ENCODE data around the gene LILRB5.
"Not testable (repeated sequence)": the region's sequence is repeated elsewhere in the genome, so short reads cannot be mapped to it uniquely, and the experiment has no call there.

LILRB5 gene

DNA sequence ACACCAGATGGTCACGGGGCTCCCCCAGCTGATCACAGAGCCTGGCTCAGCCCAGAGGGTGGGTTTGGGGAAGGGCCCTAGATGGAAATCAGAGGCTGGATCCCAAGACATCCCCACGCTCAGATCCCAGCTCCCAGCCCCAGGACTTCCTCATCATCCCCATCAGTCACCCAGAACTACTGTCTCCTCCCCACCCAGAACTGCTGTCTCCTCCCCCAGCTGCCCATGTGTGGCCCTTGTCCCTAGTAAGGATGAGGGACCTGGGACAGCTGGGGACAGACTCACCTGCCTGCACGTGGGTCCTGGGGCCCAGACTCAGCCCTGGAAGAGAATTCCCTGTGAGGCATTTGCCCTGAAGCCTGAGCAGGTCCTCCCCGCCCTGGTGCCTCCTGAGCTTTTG is 14.8 kb downstream of the LILRB5 start:
- not testable (repeated sequence) for DNase-seq (ENCODE audit: low spot score)

DNA sequence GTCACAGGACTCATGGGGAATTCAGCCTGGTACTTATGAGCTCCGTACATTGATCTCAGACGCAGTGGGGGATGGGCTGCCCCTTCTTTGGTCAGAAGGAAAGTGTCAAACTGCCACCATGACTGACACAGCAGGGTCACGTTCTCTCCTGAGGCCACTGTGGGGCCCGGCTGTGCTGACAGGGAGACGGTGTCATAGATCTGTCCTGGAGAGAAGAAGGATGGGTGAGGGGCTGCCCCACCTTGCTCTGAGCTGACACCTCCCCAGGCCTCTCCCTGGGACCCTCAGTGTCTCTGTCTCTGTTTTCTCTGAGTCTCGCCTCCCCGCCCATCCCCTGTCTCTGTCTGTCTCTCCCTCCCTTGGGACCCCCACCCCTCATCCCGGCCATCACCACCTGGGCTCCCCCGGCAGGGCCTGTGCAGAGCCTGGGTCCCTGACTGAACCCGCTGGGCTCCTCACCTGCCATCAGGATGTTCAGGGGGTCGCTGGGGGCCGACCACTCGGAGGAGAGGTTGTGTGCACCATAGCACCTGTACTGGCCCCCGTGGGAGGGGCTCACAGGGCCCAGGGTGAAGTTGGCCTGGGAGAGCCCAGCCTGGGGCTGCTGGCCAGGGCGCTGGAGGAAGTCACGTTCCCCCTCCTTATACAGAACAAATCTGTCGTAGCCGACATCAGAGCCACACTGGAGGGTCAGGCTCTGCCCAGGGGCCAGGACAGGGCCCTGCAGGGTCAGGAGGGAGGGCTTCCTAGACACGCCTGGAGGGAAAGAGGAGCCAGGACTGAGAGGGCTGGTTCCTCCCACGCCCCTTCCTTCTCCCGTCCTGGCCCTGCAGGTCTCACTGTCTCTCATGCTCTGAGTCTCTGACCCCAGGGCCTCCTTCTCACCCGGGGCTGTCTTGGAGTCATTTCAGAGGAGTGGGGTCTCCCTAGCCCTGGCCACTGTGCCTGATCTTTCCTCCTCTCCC is 16.4 kb downstream of the LILRB5 start:
- DNase-seq (ENCODE audit: low spot score) = not testable (repeated sequence)

DNA sequence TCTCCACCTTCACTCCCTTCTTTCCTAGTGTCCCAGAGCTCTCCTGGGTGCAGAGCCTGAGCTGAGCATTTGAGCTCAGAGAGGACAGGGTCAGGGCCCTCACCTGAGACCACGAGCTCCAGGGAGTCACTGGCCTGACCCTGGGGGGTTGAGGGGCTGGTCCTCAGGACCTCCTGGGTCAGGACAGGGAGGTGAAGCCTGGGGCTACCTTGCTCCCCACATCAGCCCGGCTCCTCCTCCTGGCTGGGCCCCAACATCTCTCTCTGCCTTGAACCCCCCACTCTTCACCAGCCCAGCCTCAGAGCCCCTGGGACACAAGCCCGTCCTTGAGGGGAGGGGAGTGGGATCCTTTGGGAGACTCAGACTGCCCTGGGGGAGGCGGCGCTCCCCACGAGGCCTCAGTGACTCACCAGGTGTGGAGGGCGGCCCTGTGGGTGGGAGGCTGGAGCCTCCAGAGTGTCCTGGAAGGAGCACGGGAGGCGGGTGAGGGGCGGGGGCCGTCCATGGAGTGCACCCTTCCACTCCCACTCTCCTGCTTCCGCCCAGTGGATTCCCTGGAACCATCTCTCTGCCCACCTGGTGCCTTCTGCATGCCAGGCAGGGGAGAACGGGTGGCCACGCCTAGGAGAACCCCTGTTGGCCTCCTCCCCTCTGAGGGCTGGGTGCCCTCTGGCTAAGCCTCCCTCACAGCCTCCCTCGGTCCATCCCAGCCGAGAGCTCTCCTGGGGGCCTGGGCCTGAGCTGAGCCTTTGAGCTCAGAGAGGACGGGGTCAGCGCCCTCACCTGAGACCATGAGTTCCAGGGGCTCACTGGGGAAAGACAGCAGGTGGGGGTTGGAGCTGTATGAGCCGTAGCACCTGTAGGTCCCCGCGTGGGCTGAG is 17.3 kb downstream of the LILRB5 start:
- not testable (repeated sequence) for DNase-seq (ENCODE audit: low spot score)

DNA sequence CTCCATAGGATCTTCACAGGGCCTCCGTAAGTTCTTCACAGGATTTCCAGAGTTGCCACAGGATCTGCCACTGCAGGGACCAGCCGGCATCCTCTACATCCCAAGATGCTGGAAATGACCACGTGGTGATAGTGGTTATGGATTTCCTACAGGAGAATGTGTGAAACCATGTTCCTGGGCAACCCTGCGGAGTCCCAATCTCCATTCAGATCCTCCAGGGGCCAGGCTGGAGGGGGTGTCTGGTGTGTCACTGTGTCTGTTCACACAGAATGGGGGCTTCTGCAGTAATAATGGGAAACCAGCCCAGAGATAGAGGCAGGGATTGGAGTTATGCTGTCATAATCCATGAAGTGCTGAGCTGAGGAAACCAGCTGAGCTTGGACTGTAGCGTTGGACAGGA is 23.1 kb downstream of the LILRB5 start:
- no peak for DNase-seq (ENCODE audit: low spot score)

DNA sequence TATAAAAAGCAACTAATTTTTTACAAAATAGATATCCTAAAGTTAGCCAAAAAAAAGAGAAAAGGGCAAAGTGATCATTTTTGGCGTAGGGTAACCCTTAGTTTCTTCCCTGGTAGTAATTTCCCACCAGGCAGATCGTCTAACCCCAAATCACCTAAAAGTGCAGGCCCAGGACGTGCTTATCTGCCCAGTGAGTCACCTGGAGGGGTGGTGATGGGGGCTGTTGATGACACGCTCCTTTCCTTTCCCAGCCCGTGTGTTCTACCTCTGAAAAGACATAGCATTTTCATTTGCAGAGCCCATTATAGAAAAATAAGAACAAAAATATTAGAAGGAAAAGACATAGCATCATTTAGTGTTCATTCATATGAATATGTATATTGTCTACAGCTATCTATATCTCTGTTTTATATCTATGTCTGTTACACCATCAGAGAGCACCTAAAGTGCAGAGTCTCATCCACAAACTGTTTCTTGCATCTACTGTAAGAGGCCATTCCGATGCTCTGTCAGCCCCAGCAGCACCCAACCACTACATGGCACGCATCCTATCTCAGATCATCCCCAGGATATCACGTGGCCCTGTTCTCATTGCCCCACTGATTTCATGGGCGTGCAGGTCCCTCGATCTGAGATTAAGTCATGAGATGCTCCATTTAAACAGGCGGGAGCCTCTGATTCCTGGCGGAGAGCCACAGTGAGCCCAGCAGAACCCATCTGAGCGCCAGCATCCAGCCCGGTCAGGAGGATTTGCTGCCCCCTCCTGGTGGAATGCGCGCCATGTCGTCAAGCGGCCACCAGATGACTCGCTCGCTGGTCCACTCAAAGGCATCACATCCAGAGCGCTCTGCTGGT is 25.8 kb downstream of the LILRB5 start:
- peak; percentile 90 for DNase-seq (ENCODE audit: low spot score)

DNA sequence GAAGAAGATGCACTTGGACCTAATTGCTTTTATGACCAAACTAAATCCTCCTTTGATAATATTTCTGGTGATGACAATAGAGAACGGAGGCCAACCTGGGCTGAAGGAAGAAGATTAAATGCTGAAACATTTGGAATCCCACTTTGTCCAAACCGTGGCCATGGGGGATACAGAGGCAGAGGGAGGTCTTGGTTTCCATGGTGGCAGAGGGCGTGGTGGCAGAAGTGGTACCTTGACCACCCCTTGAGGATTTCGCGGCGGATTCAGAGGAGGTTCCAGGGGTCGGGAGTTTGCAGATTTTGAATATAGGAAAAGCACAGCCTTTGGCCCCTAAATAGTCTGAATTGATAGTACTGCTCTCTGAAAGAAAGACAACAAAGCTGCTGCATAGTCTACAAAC is 27.0 kb downstream of the LILRB5 start:
- no peak for DNase-seq (ENCODE audit: low spot score)

DNA sequence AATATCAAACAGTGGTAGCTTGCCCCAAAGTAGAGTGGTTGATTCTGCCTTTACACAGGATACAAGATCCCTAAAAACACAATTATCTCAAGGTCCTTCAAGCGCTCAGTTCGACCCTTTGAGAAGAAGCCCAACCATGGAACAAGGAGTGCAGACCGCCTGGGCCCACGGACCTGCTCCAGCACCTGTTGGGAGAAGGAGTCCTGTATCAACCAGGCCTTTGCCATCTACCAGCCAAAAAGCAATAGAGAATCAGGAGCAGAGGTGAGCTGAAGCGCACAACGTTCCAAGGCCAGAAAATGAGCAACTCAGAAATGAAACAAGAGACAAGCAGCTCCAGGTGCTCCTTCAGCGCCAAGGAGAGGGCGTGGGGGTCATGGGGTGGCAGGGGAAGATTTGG is 27.9 kb downstream of the LILRB5 start:
- DNase-seq (ENCODE audit: low spot score) = no peak

DNA sequence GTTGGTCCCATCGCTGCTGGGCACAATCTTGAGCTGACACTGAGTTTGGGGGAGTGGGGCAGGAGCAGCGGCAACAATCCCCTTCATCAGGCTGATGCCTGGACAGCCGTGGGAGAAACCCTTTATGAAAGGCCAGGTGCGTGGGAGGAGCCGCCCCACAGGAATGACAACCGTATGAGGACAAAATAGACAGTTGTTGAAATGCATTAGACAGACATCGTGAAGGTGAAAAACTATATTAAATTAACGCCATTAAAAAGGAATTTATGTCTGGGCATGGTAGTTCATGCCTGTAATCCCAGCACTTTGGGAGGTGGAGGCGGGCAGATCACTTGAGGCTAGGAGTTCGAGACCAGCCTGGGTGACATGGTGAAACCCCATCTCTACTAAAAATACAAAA is 32.5 kb downstream of the LILRB5 start:
- DNase-seq (ENCODE audit: low spot score) = not testable (repeated sequence)

DNA sequence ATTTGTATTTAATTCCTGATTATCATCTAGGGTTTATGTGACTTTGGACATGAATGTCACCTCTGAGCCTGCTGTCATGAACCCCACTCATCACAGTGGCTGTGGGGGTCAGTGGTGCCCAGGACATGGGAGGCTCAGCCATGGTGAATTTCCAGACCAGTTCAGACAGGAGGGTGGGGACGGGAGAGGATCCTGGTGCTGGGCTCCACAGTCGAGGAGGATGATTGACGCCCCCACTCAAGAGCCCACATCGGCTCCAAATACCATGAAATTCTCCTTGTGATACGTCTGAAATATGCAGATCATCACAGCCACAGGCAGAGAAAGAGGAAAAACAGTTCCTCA is 33.2 kb downstream of the LILRB5 start:
- not testable (repeated sequence) for DNase-seq (ENCODE audit: low spot score)

DNA sequence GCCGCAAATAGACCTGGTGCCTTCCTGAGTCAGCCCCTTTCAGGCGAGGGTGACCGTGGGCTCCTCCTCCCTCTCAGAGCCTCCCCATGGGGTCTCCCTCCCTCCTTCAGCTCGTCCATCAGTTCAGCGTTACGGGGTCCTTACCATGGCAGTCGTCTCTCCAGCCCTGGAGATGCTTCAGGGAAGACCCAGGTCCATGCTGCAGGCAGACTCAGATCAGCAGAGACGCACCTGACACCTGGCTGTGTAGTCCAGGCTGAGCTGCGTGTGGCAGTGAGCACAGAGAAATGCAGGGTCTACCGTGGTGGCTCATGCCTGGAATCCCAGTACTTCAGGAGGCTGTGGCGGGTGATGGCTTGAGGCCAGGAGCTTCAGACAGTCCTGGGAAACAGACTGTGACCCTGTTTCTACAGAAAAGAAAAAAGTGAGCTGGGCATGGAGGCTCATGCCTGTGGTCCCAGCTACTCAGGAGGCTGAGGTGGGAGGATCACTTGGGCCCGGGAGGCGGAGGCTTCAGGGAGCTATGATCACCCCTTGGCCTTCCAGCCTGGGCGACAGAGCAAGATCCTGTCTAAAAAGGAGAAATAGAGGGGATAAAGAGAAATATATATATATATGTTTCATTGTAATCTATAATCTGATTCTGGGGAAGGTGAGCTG is 33.7 kb downstream of the LILRB5 start:
- DNase-seq (ENCODE audit: low spot score) = not testable (repeated sequence)

DNA sequence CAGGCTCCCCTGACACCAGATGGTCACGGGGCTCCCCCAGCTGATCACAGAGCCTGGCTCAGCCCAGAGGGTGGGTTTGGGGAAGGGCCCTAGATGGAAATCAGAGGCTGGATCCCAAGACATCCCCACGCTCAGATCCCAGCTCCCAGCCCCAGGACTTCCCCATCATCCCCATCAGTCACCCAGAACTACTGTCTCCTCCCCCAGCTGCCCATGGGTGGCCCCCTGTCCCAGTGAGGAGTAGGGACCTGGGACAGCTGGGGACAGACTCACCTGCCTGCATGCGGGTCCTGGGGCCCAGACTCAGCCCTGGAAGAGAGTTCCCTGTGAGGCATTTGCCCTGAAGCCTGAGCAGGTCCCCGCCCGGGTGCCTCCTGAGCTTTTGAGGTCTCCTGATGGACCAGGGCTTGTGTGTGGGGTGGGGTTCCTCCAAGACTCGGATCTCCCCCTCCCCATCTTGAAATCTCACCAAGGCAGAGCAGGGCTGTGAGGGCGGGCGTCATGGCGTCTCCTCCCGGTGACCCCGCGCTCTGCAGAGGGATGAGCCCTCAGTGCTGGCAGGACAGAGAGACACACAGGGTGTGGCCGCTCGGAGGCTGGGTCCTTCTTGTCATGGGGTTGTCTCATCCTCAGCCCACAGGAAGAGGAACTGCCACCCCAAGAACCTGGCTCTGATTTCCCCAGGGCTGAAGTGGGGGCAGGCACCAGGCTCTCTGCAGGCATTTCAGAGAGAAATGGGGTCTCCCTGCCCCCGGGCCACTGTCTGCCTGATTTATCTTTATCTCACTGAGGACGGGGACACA is 34.4 kb downstream of the LILRB5 start, which contains the start of gene LILRB3:
LILRB3 (minus strand) TSS at position 534 of the 803 bp plus-strand sequence; CDS start at position 503, 31 bp downstream.
- DNase-seq (ENCODE audit: low spot score) = not testable (repeated sequence)

DNA sequence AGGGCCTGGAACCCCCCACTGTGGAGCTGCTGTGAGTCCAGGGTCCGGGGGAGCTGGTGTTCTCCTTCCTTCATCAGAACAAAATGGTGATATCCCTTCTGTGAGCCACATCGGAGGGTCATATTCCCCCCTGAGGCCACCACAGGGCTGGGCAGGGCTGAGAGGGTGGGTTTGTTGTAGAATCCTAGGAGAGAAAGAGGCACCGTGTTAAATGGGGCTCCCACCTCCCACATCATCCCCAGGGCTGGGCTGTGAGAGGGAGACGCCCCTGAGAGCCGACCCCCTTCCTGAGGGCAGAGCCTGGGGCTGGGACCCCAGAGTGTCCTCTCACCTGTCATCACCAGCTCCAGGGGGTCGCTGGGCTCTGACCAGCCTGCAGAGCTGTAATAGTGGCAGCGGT is 35.1 kb downstream of the LILRB5 start:
- not testable (repeated sequence) for DNase-seq (ENCODE audit: low spot score)

DNA sequence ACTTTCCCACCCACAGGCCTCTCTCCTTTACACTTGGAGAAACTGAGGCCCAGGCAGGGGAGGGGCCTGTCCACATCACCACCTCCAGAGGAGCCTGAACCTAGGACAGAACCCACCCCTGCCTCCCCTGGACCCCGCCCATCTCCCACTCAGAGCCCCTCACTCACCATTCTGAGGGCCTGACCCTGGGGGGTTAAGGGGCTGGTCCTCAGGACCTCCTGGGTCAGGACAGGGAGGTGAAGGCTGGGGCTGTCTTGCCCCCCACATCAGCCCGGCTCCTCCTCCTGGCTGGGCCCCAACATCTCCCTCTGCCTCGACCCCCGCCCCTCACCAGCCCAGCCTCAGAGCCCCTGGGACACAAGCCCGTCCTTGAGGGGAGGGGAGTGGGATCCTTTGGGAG is 37.4 kb downstream of the LILRB5 start:
- not testable (repeated sequence) for DNase-seq (ENCODE audit: low spot score)

DNA sequence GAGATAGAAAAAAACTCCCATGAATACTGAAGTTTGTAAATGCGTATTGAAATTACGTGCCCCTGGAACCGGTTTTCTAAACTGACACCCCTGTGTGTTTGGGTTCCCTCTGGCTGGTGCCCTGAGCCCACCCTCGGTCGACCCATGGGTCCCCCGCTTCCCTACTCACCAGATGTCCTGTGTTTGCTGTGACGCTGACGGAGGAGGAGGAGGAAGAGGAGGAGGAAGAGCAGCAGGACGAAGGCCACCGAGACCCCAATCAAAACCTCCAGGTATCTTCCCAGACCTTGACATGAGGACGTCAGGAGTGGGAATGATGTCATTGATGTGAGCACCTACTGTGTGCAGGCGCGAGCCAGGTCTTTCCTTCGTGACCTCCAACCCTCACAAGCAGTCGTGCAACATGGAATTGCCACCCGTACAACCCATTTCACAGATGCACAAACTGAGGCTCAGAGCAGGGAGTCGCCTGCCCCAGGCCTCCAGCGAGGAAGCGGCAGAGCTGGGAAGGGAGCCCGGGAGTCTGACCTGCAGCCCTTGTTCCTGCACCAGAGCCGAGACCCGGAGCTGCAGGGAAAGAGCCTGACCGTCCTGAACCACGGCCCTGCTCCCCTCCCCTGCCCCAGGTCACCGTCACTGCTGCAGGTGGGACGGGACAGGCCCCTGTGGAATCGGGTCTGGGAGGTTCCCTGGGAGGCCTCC is 38.0 kb downstream of the LILRB5 start:
- no peak for DNase-seq (ENCODE audit: low spot score)

DNA sequence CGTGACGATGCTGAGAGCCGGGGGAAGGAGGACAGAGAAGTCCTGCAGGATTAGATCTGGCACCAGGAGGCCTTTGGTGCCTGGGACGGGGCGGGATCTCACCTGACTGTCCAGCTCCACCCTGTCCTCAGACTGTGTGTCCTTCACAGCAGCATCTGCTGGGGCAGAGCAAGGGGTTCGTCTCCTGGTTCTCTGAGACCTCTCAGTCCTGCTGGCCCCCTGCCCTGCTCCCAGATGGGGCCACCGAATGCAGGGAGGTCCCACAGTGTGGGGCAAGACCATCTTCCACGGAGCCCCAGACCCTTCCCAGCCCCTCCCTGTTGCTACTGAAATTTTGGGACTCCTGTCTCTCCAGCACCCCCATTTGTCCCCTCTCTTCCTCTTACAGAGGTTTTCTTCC is 38.8 kb downstream of the LILRB5 start:
- no peak for DNase-seq (ENCODE audit: low spot score)

DNA sequence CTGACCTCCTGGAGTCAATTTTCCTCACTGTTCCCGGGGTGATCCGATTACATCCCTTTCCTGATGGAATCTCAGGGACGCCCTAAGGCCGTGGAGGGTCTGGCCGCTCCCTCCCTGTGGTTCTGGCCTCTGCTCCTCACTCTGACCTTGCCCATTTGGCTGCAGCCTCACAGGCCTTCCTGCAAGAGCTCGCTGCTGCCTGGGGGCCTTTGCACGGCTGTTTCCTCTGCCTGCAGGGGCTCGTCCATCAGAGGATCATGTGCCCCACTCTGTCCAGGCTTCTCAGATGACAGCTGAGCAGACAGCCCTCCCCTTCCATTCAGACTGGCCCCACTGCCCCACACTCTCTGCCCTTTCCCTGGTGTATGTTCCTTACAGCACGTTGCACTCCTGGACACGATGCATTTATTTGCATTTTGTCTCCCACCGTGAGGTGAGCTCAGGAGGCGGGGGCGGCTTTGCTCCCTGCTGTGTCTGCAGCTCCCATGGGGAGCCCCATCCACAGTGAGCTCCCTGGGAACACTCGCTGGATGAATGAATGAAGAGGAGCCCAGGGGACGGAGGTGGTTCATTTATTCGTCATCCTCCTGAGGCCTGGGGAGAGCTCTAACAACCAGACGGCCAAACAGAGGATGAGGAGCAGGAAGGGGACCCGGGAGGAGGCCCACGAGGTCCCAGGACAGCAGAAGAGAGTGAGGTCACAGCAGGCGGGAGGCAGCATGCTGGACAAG is 39.4 kb downstream of the LILRB5 start:
- DNase-seq (ENCODE audit: low spot score) = not testable (repeated sequence)

DNA sequence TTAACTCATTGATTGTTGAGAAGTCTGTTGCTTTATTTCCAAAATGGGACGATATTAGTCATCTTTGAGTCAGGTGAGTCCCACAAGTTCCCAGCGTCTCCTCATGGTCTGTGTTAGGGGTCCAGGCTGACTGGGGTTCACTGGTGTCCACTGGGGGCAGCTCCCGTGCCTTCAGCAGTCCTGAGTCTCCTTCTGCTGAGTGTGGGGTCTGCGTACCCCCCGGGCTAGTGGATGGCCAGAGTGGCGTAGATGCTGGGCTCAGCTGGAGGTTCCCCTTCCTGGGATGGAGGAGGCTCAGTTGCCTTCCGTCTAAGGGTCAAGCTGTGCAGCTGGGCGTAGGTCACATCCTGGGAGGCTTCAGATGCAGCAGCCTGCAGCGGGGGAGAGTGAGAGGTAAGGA is 40.2 kb downstream of the LILRB5 start:
- DNase-seq (ENCODE audit: low spot score) = no peak

DNA sequence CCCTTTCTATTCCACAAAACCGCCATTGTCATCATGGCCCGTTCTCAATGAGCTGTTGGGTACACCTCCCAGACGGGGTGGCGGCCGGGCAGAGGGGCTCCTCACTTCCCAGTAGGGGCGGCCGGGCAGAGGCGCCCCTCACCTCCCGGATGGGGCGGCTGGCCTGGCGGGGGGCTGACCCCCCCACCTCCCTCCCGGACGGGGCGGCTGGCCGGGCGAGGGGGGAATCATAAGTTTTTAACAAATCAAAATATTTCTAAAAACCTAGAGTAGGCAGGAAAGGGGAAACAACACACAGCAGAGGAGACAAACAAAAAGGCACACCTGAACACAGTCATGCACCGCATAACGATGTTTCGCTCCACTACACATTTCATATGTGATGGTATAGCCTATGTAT is 42.3 kb downstream of the LILRB5 start:
- not testable (repeated sequence) for DNase-seq (ENCODE audit: low spot score)

DNA sequence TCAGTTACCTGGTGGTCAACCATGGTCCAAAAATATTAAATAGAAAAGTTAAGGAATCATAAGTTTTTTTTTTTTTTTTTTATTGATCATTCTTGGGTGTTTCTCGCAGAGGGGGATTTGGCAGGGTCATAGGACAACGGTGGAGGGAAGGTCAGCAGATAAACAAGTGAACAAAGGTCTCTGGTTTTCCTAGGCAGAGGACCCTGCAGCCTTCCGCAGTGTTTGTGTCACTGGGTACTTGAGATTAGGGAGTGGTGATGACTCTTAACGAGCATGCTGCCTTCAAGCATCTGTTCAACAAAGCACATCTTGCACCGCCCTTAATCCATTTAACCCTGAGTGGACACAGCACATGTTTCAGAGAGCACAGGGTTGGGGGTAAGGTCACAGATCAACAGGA is 42.9 kb downstream of the LILRB5 start:
- not testable (repeated sequence) for DNase-seq (ENCODE audit: low spot score)

Measured in globus pallidus (tissue), 1 donor.